H1 (cell line): ENCODE results near the gene CXCL11. TPM values are rescaled to one million over a fixed set of nuclear protein-coding genes. Genes with fewer than 3 reads are reported as not detected.

Experiments used
- CTCF ChIA-PET: fragments of 300-600 bp; sonication (Branson Sonifier 250); formaldehyde crosslinking; loops from one replicate; lab custom pipeline; 2021; ENCODE audit not compliant: partially characterized antibody; lab: Charles Lee
- POLR2A ChIA-PET: fragments of 300-600 bp; sonication (Branson Sonifier 250); formaldehyde crosslinking; loops from one replicate; lab custom pipeline; 2021; ENCODE audit warnings: inconsistent platforms; ENCODE audit not compliant: partially characterized antibody; lab: Charles Lee
- DNase-seq, 2 experiments: peaks; one replicate each; pipeline versions ENCODE4 v3.0.0 to v3.0.0-alpha.2; 2010 to 2022; ENCODE audit warnings: low spot score in 2 of 2, low read depth in 1 of 2, mixed read lengths in 1 of 2
- FAIRE-seq: peaks from 2 replicates; lab custom pipeline; 2011; peaks lifted over from hg19 to GRCh38; lab: Jason Lieb, UNC
- H2AFZ ChIP-seq: 2 replicates; pipeline ENCODE4 v1.8.1; 2012; ENCODE audit warnings: low read length, inconsistent platforms
- H2AK5ac ChIP-seq: 2 replicates; pipeline ENCODE4 v1.6.1; 2013; ENCODE audit warnings: low read depth, low read length
- H2BK120ac ChIP-seq: replicated peaks from 2 replicates; pipeline ENCODE3; 2013; ENCODE audit warnings: low read depth, low read length, inconsistent platforms
- H2BK12ac ChIP-seq: 2 replicates; pipeline ENCODE4 v1.6.1; 2013; ENCODE audit warnings: low read depth, low read length
- H2BK15ac ChIP-seq: 2 replicates; pipeline ENCODE4 v1.6.1; 2013; ENCODE audit warnings: low read length
- H2BK20ac ChIP-seq: 2 replicates; pipeline ENCODE4 v1.6.1; 2013; ENCODE audit warnings: low read length
- H2BK5ac ChIP-seq: 2 replicates; pipeline ENCODE4 v1.6.1; 2013; ENCODE audit warnings: low read depth, low read length
- H3K14ac ChIP-seq: 2 replicates; pipeline ENCODE4 v1.6.1; 2013; ENCODE audit warnings: inconsistent platforms; ENCODE audit not compliant: insufficient read length
- H3K18ac ChIP-seq: 2 replicates; pipeline ENCODE4 v1.6.1; 2013; ENCODE audit warnings: low read length; ENCODE audit errors: extremely low read depth
- H3K23ac ChIP-seq: 2 replicates; pipeline ENCODE4 v1.6.1; 2013; ENCODE audit warnings: inconsistent platforms; ENCODE audit not compliant: insufficient read length
- H3K23me2 ChIP-seq: 2 replicates; pipeline ENCODE4 v1.6.1; 2013; ENCODE audit warnings: low read depth, low read length
- H3K27ac ChIP-seq: 2 replicates; pipeline ENCODE4 v1.6.1; 2011; ENCODE audit warnings: low read depth, low read length, inconsistent platforms
- H3K27me3 ChIP-seq, 4 experiments: replicated peaks in 1 of 4; 1 replicate in 1 of 4; 2 replicates in 3 of 4; pipeline versions ENCODE4 v1.6.1 to v1.8.1; 2011 to 2013; ENCODE audit warnings: low read length in 3 of 4, mild to moderate bottlenecking in 3 of 4, inconsistent platforms in 2 of 4, mixed read lengths in 2 of 4, moderate library complexity in 1 of 4; ENCODE audit not compliant: control insufficient read depth in 3 of 4, insufficient read depth in 3 of 4; ENCODE audit errors: extremely low read depth in 1 of 4
- H3K36me3 ChIP-seq, 4 experiments: 2 replicates each; pipeline versions ENCODE4 v1.6.1 to v1.8.1; 2011 to 2013; ENCODE audit warnings: mild to moderate bottlenecking in 4 of 4, low read length in 3 of 4, moderate library complexity in 2 of 4, control low read depth in 1 of 4, inconsistent platforms in 1 of 4; ENCODE audit not compliant: insufficient read depth in 4 of 4, control insufficient read depth in 2 of 4
- H3K4ac ChIP-seq: replicated peaks from 2 replicates; pipeline ENCODE3; 2013; ENCODE audit warnings: low read length, low read depth, mixed read lengths, inconsistent platforms; ENCODE audit not compliant: insufficient read length
- H3K4me1 ChIP-seq, 4 experiments: replicated peaks in 1 of 4; 1 replicate in 1 of 4; 2 replicates in 3 of 4; pipeline versions ENCODE4 v1.6.1 to v1.8.1; 2011 to 2013; ENCODE audit warnings: low read length in 3 of 4, inconsistent platforms in 2 of 4, mixed read lengths in 1 of 4; ENCODE audit not compliant: insufficient read depth in 4 of 4, control insufficient read depth in 3 of 4
- H3K4me2 ChIP-seq, 2 experiments: 2 replicates each; pipeline versions ENCODE4 v1.6.1 to v1.8.1; 2011 to 2013; ENCODE audit warnings: low read depth in 2 of 2, low read length in 2 of 2, control low read depth in 1 of 2, inconsistent platforms in 1 of 2, mild to moderate bottlenecking in 1 of 2; ENCODE audit not compliant: insufficient read depth in 1 of 2
- H3K4me3 ChIP-seq, 4 experiments: fragments of 200-600, 300-600 bp in 1 of 4; sonication (generic), shearing (Covaris generic), sonication (Bioruptor Twin) in 1 of 4; 2 replicates each; pipeline versions ENCODE4 v1.5.1 to v1.8.1; 2011 to 2016; ENCODE audit warnings: low read length in 4 of 4, low read depth in 3 of 4, control low read depth in 2 of 4, inconsistent platforms in 2 of 4, mild to moderate bottlenecking in 2 of 4, mixed read lengths in 1 of 4, moderate library complexity in 1 of 4; ENCODE audit not compliant: insufficient read depth in 2 of 4; ENCODE audit errors: extremely low read depth in 1 of 4
- H3K56ac ChIP-seq: replicated peaks from 2 replicates; pipeline ENCODE3; 2013; ENCODE audit warnings: low read depth, mild to moderate bottlenecking, mixed read lengths, low read length, inconsistent platforms; ENCODE audit not compliant: insufficient read length
- H3K79me1 ChIP-seq: 2 replicates; pipeline ENCODE4 v1.6.1; 2013; ENCODE audit warnings: low read depth, low read length, control low read depth
- H3K79me2 ChIP-seq, 2 experiments: 2 replicates each; pipeline versions ENCODE4 v1.6.1 to v1.8.1; 2012 to 2013; ENCODE audit warnings: low read length in 2 of 2, mild to moderate bottlenecking in 2 of 2, inconsistent platforms in 1 of 2; ENCODE audit not compliant: insufficient read depth in 2 of 2, control insufficient read depth in 1 of 2
- H3K9ac ChIP-seq, 4 experiments: replicated peaks in 1 of 4; 1 replicate in 1 of 4; 2 replicates in 3 of 4; pipeline versions ENCODE4 v1.6.1 to v1.8.1; 2011 to 2013; ENCODE audit warnings: low read depth in 3 of 4, low read length in 3 of 4, control low read depth in 2 of 4, mild to moderate bottlenecking in 2 of 4, moderate library complexity in 2 of 4, inconsistent platforms in 1 of 4; ENCODE audit errors: extremely low read depth in 1 of 4
- H3K9me3 ChIP-seq, 2 experiments: 2 replicates each; pipeline versions ENCODE4 v1.6.1 to v1.8.1; 2012 to 2013; ENCODE audit warnings: mild to moderate bottlenecking in 2 of 2, moderate library complexity in 2 of 2, control low read depth in 1 of 2, inconsistent platforms in 1 of 2, low read depth in 1 of 2, low read length in 1 of 2, mixed read lengths in 1 of 2; ENCODE audit not compliant: insufficient read depth in 2 of 2
- H4K20me1 ChIP-seq, 2 experiments: replicated peaks in 1 of 2; 2 replicates each; pipeline versions ENCODE3 to v1.8.1; 2011 to 2013; ENCODE audit warnings: inconsistent platforms in 2 of 2, low read length in 2 of 2, mild to moderate bottlenecking in 1 of 2; ENCODE audit not compliant: insufficient read depth in 2 of 2, control insufficient read depth in 1 of 2
- H4K5ac ChIP-seq: 2 replicates; pipeline ENCODE4 v1.6.1; 2013; ENCODE audit warnings: low read length, low read depth, mixed read lengths, inconsistent platforms; ENCODE audit not compliant: insufficient read length
- H4K8ac ChIP-seq: 2 replicates; pipeline ENCODE4 v1.8.0; 2013; ENCODE audit warnings: mild to moderate bottlenecking, moderate library complexity, low read length, inconsistent platforms; ENCODE audit not compliant: insufficient read depth; ENCODE audit errors: extremely low read depth
- H4K91ac ChIP-seq: replicated peaks from 2 replicates; pipeline ENCODE3; 2013; ENCODE audit warnings: low read length, mixed read lengths, inconsistent platforms; ENCODE audit not compliant: insufficient read length
- EZH2 ChIP-seq: fragments of 200-600 bp; sonication (generic); IDR thresholded peaks from 2 replicates; pipeline ENCODE4 v1.7.1; 2012; ENCODE audit warnings: low read depth, mild to moderate bottlenecking, moderate library complexity, low read length, inconsistent platforms; ENCODE audit not compliant: severe bottlenecking
- GTF2F1 ChIP-seq: IDR thresholded peaks from 2 replicates; pipeline ENCODE4 v1.6.1; 2012; ENCODE audit warnings: low read depth, low read length, improper control_type of control experiment, borderline replicate concordance
- JUN ChIP-seq: IDR thresholded peaks from 2 replicates; pipeline ENCODE4 v1.6.1; 2011; ENCODE audit warnings: low read depth, mild to moderate bottlenecking, improper control_type of control experiment, low read length
- JUND ChIP-seq: IDR thresholded peaks from 2 replicates; pipeline ENCODE4 v1.6.1; 2011; ENCODE audit warnings: mild to moderate bottlenecking, improper control_type of control experiment, low read length
- POLR2AphosphoS5 ChIP-seq: IDR thresholded peaks from 2 replicates; pipeline ENCODE4 v1.6.1; 2011; ENCODE audit warnings: low read depth, low read length
- RNF2 ChIP-seq: fragments of 200-900, 300-1000 bp; sonication (generic); IDR thresholded peaks from 2 replicates; pipeline ENCODE4 v1.7.1; 2016; ENCODE audit warnings: borderline replicate concordance, low read depth, mild to moderate bottlenecking, antibody characterized with exemption, low read length; ENCODE audit not compliant: poor library complexity, severe bottlenecking; ENCODE audit errors: missing control alignments
- TCF12 ChIP-seq: IDR thresholded peaks from 2 replicates; pipeline ENCODE4 v1.6.1; 2011; ENCODE audit warnings: low read depth, mild to moderate bottlenecking, low read length
- WGBS, 2 experiments: shearing (Covaris generic) in 1 of 2; methylation state at CpG; one replicate each; pipeline versions ENCODE4 v1.1.6 to v1.1.7; 2013 to 2015; ENCODE audit warnings: low lambda C conversion rate in 2 of 2, mixed read lengths in 2 of 2, inconsistent platforms in 1 of 2, low coverage in 1 of 2, missing lambda C conversion rate in 1 of 2; ENCODE audit not compliant: insufficient replicate concordance in 2 of 2, insufficient coverage in 1 of 2, insufficient read length in 1 of 2; ENCODE audit errors: extremely low coverage in 1 of 2, missing lambda C conversion rate in 1 of 2; 5-methylcytosine and 5-hydroxymethylcytosine counted together
- polyA plus RNA-seq, 7 experiments: library from polyadenylated mRNA; depleted of rRNA in 3 of 7; stranded (reverse) in 5 of 7; unstranded in 2 of 7; fragments of >200 nt in 5 of 7; fragments of 200-250 nt in 2 of 7; gene quantifications; 1 replicate in 5 of 7; 2 replicates in 1 of 7; 4 replicates in 1 of 7; pipeline versions ENCODE4 v1.2.1 to v1.2.3, GENCODE V29; 2011 to 2013; ENCODE audit warnings: missing spikeins in 2 of 7, mixed read lengths in 2 of 7
- total RNA-seq: library from RNA; stranded (reverse); fragmentation: NEBNext Ultra II Directional; extraction: Animal tissue kit (Norgen Biotek cat#: 25700); gene quantifications from 2 replicates; pipeline ENCODE4 v1.2.1, GENCODE V29; 2021
- TF ChIP-seq, protein P1 (sequence below): IDR thresholded peaks from 2 replicates; pipeline ENCODE4 v1.6.1; 2012; ENCODE audit warnings: low read length, inconsistent platforms
- TF ChIP-seq, protein P2 (sequence below), 3 experiments: IDR thresholded peaks; 1 replicate in 2 of 3; 2 replicates in 1 of 3; pipeline versions ENCODE4 v1.5.1 to v1.6.1; 2011; ENCODE audit warnings: low read length in 3 of 3, mild to moderate bottlenecking in 3 of 3, inconsistent platforms in 2 of 3, low read depth in 1 of 3, moderate library complexity in 1 of 3; ENCODE audit not compliant: insufficient read depth in 1 of 3; ENCODE audit errors: control extremely low read depth in 1 of 3

Gene CXCL11
- total and polyA plus RNA-seq, 2 of the 8 experiments (the other 6 are each of a cell fraction or from before 2014, with no cell fraction given): 0.18 TPM; not detected in 1

DNA sequence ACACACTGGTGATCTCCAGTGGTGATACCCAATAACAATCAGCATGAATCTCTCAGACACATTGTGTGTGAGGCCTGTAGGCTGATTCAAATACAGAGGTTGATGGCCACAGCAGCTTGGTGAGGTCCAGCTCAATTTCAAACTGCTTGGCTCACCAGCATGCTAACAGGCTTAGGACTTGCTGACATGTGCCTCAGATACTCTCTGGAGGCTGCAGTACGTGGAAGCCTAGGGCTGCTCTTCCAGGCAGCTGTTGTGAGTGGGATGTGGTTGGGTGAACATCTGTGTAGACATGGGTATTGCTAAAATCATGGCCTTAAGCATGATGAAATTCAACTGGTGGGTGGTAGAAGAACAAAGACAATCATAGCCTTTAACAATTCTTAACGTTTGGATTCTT, 32.8 kb downstream of the CXCL11 start:
- WGBS, 2 experiments: 85% methylated on average over 2 of the region's 2 CpGs; no CpG with 5 or more reads in 1 of the 2 experiments
- Histone ChIP-seq H2BK120ac (no peak overlapping the region), H2BK12ac (no peak overlapping the region), H3K56ac (no peak overlapping the region), H2AFZ (no peak overlapping the region), H3K27ac (no peak overlapping the region), H3K4ac (no peak overlapping the region), H3K23me2 (no peaks in the 10 kb centered on the region), H4K8ac (no peak overlapping the region), H4K91ac (peak overlapping the region; percentile 15), H4K20me1 (no peaks in the 10 kb centered on the region), H3K79me2 (no peaks in the 10 kb centered on the region), H2BK15ac (0 out of 2 replicates have a peak overlapping the region, but pooled peaks have one; percentile 66), H3K79me1 (no peaks in the 10 kb centered on the region), H3K27me3 (no peaks in the 10 kb centered on the region), H3K9ac (no peak overlapping the region), H3K14ac (no peak overlapping the region), H3K4me1 (no peaks in the 10 kb centered on the region), H2BK20ac (no peak overlapping the region), H2BK5ac (no peak overlapping the region), H3K36me3 (no peaks in the 10 kb centered on the region), H3K4me3 (no peak overlapping the region), H3K9me3 (no peaks in the 10 kb centered on the region), H3K18ac (no peak overlapping the region), H3K23ac (no peak overlapping the region), H3K4me2 (no peak overlapping the region), H2AK5ac (no peak overlapping the region), H4K5ac (no peak overlapping the region)
- ChIA-PET CTCF (interaction anchor here (1.0 to 1.2 kb wide), 3 partner anchors 17 to 108 kb away, joined by 3 to 6 read pairs (median 4); no protein-coding TSS in a partner anchor), POLR2A (no interaction called here)
- DNase-seq (no peak), FAIRE-seq (no peak)
- TF ChIP-seq JUND: no peak
- TF ChIP-seq, protein P1, sequence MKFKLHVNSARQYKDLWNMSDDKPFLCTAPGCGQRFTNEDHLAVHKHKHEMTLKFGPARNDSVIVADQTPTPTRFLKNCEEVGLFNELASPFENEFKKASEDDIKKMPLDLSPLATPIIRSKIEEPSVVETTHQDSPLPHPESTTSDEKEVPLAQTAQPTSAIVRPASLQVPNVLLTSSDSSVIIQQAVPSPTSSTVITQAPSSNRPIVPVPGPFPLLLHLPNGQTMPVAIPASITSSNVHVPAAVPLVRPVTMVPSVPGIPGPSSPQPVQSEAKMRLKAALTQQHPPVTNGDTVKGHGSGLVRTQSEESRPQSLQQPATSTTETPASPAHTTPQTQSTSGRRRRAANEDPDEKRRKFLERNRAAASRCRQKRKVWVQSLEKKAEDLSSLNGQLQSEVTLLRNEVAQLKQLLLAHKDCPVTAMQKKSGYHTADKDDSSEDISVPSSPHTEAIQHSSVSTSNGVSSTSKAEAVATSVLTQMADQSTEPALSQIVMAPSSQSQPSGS: no peak
- TF ChIP-seq, protein P2, sequence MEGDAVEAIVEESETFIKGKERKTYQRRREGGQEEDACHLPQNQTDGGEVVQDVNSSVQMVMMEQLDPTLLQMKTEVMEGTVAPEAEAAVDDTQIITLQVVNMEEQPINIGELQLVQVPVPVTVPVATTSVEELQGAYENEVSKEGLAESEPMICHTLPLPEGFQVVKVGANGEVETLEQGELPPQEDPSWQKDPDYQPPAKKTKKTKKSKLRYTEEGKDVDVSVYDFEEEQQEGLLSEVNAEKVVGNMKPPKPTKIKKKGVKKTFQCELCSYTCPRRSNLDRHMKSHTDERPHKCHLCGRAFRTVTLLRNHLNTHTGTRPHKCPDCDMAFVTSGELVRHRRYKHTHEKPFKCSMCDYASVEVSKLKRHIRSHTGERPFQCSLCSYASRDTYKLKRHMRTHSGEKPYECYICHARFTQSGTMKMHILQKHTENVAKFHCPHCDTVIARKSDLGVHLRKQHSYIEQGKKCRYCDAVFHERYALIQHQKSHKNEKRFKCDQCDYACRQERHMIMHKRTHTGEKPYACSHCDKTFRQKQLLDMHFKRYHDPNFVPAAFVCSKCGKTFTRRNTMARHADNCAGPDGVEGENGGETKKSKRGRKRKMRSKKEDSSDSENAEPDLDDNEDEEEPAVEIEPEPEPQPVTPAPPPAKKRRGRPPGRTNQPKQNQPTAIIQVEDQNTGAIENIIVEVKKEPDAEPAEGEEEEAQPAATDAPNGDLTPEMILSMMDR (IDR thresholded peaks at IDR 0.05; ENCODE audit: control extremely low read depth in 1 of 3, insufficient read depth in 1 of 3, low read depth in 1 of 3, low read length in 3 of 3): no peak
- TF ChIP-seq RNF2: no peak
- no peak for TF ChIP-seq POLR2AphosphoS5
- TF ChIP-seq TCF12: no peak
- TF ChIP-seq GTF2F1: no peak
- no peak for TF ChIP-seq JUN
- TF ChIP-seq EZH2: no peak
